ENCODE results near the gene STX4. TPM values are rescaled to one million over a fixed set of nuclear protein-coding genes. Genes with fewer than 3 reads are reported as not detected.

Gene STX4
- total and polyA plus RNA-seq, 8 donors: 37.7 to 84.8 (median 43.3) TPM

DNA sequence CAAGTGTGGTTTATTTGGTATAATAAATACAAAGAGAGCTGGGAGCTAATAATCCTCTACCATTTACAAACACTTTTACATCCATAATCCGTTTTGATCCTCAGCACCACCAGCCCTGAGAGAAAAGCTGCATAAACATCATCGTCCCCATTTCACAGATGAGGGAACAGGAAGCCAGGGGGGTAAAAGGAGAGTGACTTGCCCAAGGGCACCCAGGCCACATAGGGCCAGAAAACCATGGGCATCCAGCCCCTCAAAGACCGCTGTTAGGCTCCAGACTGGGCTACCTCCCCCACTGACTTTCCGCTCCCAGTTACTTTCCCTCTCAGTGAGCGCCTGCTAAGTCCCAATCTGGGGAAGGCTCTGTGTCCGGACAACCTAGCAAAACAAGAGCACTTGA lies 29.6 kb upstream of the STX4 start:
- Histone ChIP-seq H3K9me3 (no peaks in the 10 kb centered on the region), H3K27ac (no peak overlapping the region), H3K4me3 (no peak overlapping the region), H3K4me1 (no peaks in the 10 kb centered on the region), H3K27me3 (peaks cover 7 to 53% of the 10 kb centered on the region in 2 donors), H3K36me3 (no peaks in the 10 kb centered on the region)
- TF ChIP-seq, protein P1, sequence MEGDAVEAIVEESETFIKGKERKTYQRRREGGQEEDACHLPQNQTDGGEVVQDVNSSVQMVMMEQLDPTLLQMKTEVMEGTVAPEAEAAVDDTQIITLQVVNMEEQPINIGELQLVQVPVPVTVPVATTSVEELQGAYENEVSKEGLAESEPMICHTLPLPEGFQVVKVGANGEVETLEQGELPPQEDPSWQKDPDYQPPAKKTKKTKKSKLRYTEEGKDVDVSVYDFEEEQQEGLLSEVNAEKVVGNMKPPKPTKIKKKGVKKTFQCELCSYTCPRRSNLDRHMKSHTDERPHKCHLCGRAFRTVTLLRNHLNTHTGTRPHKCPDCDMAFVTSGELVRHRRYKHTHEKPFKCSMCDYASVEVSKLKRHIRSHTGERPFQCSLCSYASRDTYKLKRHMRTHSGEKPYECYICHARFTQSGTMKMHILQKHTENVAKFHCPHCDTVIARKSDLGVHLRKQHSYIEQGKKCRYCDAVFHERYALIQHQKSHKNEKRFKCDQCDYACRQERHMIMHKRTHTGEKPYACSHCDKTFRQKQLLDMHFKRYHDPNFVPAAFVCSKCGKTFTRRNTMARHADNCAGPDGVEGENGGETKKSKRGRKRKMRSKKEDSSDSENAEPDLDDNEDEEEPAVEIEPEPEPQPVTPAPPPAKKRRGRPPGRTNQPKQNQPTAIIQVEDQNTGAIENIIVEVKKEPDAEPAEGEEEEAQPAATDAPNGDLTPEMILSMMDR (IDR thresholded peaks at IDR 0.05): no peak
- DNase-seq: no peak
- intact Hi-C loops (cut with DNase I): loop anchor here in 1 of 2 donors (10.0 kb wide), 1 partner anchor 71 kb away; the partner anchor contains the start of genes ZNF646 and ZNF668
- ATAC-seq: no peak

DNA sequence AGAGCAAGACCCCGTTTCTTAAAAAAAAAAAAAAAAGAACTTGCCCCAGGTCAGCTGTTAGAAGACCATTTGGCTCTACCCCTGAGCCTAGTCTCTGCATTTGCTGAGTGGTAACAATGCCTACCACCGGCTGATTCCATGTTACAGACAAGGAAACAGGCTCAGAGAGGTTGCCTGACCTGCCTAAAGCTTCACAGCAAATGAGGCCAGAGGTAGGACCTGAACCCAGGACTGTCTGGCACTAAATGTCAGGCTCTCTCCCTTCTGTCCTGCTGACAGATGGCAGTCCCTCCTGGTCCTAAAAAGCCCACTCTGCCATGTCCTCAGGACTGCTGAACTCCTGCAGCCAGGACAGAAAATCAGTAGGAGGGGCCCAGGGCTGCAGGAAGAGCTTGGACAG lies 28.7 kb upstream of the STX4 start:
- H3K27me3 ChIP-seq: peaks cover 17 to 62% of the 10 kb centered on the region in 2 donors
- no peak for ATAC-seq

DNA sequence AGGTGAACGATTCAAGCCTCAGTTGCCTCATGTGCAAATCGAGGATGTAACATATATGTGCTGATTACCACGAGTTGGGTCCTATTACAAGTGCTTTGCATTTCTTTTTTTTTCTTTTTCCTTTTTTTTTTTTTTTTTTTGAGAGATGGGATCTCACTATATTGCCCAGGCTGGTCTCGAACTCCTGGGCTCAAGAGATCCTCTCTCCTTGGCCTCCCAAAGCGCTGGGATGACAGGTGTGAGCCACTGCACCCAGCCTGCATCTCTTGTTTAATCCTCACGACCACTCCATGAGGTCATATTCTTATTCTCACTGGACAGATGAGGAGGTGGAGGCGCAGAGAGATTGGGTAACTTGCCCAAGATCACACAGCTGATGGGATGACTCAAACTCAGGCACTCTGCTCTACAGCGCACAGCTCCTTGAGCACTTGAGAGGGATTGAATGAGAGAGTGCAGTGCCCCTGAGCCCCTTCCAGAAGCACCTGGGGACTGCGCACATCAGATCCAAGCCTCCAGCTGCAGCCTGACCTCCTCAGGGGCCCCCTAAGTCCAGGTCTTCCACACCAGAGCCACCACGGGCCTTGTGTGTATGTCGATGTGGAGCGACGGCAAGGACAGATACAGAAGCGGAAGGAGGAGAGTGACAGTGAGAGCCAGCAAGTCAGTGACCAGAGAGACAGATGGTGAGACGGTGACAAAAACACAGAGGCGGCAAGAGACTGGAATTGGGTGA lies 27.8 kb upstream of the STX4 start:
- Histone ChIP-seq H3K36me3 (no peaks in the 10 kb centered on the region), H3K9me3 (no peaks in the 10 kb centered on the region), H3K4me1 (no peaks in the 10 kb centered on the region), H3K4me3 (no peak overlapping the region), H3K27ac (no peak overlapping the region), H3K27me3 (peaks cover 21 to 70% of the 10 kb centered on the region in 2 donors)
- intact Hi-C loops (cut with DNase I): loop anchor here in 1 of 2 donors (10.0 kb wide), 1 partner anchor 69 kb away; the partner anchor contains the start of genes ZNF646 and ZNF668
- no peak for ATAC-seq
- TF ChIP-seq, protein P1 (IDR thresholded peaks at IDR 0.05): no peak
- DNase-seq: no peak

More for the DNA sequence above, 28.7 kb upstream of the STX4 start:
- no peak overlapping the region for H3K27ac ChIP-seq
- no peaks in the 10 kb centered on the region for H3K9me3 ChIP-seq
- no peak for DNase-seq
- intact Hi-C loops (cut with DNase I): loop anchor here in 1 of 2 donors (10.0 kb wide), 1 partner anchor 70 kb away; the partner anchor contains the start of genes ZNF646 and ZNF668
- TF ChIP-seq, protein P1 (IDR thresholded peaks at IDR 0.05): no peak
- no peak overlapping the region for H3K4me3 ChIP-seq
- no peaks in the 10 kb centered on the region for H3K4me1 ChIP-seq
- no peaks in the 10 kb centered on the region for H3K36me3 ChIP-seq

DNA sequence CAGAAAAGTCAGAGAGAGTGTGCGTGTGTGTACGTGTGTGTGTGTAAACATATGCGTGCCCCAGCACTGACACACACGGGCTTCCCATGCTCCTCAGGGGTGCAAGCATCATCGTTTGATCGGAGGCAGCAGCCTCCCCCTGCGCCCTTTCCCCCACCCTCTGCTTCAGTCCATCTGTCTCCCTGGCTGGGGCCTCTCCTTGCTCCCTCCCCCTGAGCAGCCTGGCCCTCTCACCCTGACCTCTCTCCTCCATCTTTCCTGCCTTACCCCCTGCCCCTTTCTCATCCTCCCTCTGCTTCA lies 27.3 kb upstream of the STX4 start:
- DNase-seq (no peak), ATAC-seq (no peak)
- H3K27me3 ChIP-seq: peaks cover 26 to 76% of the 10 kb centered on the region in 2 donors
- no peaks in the 10 kb centered on the region for H3K9me3 ChIP-seq
- TF ChIP-seq, protein P1 (IDR thresholded peaks at IDR 0.05): no peak
- no peaks in the 10 kb centered on the region for H3K4me1 ChIP-seq
- no peak overlapping the region for H3K27ac ChIP-seq
- intact Hi-C loops (cut with DNase I): loop anchor here in 1 of 2 donors (10.0 kb wide), 1 partner anchor 69 kb away; the partner anchor contains the start of genes ZNF646 and ZNF668
- H3K36me3 ChIP-seq: no peaks in the 10 kb centered on the region
- no peak overlapping the region for H3K4me3 ChIP-seq

DNA sequence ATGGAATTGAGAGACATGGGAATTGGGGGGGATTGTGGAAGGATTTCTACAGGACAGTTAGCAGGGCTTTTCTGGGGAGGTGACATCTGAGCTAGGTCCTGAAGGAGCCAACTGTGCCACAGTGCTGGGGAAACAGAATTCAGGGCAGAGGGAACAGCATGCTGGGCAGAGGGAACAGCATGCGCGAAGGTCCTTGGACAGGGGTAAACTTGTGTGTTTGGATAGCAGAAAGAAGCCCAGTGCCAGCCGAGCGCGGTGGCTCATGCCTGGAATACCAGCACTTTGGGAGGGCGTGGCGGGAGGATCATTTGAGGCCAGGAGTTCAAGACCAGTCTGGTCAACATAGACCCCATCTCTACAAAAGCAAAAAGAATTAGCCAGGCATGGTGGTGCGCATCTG lies 26.8 kb upstream of the STX4 start:
- DNase-seq: no peak
- TF ChIP-seq, protein P1 (IDR thresholded peaks at IDR 0.05): no peak
- Histone ChIP-seq H3K4me1 (no peaks in the 10 kb centered on the region), H3K36me3 (no peaks in the 10 kb centered on the region), H3K27ac (no peak overlapping the region), H3K9me3 (no peaks in the 10 kb centered on the region), H3K4me3 (no peak overlapping the region), H3K27me3 (peaks cover 32 to 79% of the 10 kb centered on the region in 2 donors)
- ATAC-seq: no peak
- intact Hi-C loops (cut with DNase I): loop anchor here in 1 of 2 donors (10.0 kb wide), 1 partner anchor 68 kb away; the partner anchor contains the start of genes ZNF646 and ZNF668
